ENCODE data around the gene GDPD4.

Gene GDPD4

DNA sequence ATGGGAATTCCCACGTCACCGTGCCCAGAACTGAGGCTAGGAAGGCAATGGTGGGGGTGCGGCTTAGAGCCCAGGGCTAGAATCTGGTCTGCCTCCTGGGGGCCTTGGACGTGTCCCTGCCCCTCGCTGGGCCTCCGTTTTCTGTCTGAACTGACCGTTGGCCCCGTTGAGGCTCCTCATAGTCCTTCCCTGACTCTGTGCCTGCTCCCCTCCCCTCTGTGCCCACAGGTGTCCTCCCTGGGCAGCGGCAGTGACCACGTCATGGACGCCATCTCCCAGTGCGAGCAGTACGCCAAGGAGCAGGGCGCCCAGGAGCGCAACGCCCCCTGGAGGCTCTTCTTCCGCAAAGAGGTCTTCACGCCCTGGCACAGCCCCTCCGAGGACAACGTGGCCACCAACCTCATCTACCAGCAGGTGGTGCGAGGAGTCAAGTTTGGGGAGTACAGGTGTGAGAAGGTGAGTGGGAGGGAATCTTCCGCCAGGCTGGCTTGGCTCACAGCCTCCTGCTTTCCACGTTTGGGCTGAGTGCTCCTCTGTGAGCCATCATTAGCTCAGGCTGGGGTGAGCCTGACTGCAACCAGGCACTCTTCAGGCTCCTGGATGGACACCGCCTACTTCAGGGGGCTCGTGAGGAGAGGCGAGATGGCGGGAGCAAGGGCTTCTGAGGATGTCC lies 109.5 kb downstream of the GDPD4 start:
- peaks cover 2% of the 10 kb centered on the region for H3K36me3 ChIP-seq (ENCODE audit: control insufficient read depth, insufficient read depth, low read length)
- H3K4me1 ChIP-seq (ENCODE audit: control insufficient read depth, insufficient read depth, low read length): peaks cover 2% of the 10 kb centered on the region
- H3K4me3 ChIP-seq (ENCODE audit: low read depth, low read length): peak overlapping the region; percentile 37
- no peaks in the 10 kb centered on the region for H3K27me3 ChIP-seq (ENCODE audit: control insufficient read depth, insufficient read depth, low read length)
- H3K9ac ChIP-seq (ENCODE audit: low read depth, low read length): no peak overlapping the region
- H3K9me3 ChIP-seq (ENCODE audit: control insufficient read depth, insufficient read depth, low read length): no peaks in the 10 kb centered on the region

DNA sequence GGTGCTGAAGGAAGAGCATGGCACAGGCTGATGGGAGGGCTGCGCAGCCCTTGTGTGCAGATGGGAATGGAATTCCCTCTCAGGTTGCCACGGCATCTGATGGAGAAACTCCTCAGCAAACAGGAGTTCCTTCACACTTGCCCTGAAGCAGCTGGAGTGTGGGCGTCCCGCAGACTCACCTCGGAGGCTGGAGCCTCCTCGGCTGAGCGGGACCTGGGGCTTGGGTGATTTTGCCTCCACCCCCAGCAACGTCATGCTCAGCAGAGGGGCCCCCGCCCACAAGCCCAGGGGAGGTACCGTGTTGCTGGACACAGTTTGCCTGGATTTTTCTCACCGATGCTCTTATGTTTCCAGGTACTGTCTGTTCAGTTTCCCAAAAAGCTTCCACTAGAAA lies 110.1 kb downstream of the GDPD4 start:
- Histone ChIP-seq H3K4me1 (ENCODE audit: control insufficient read depth, insufficient read depth, low read length) (peaks cover 2% of the 10 kb centered on the region), H3K27me3 (ENCODE audit: control insufficient read depth, insufficient read depth, low read length) (no peaks in the 10 kb centered on the region), H3K9me3 (ENCODE audit: control insufficient read depth, insufficient read depth, low read length) (no peaks in the 10 kb centered on the region), H3K4me3 (ENCODE audit: low read depth, low read length) (peak overlapping the region; percentile 37), H3K9ac (ENCODE audit: low read depth, low read length) (no peak overlapping the region), H3K36me3 (ENCODE audit: control insufficient read depth, insufficient read depth, low read length) (peaks cover 2% of the 10 kb centered on the region)

DNA sequence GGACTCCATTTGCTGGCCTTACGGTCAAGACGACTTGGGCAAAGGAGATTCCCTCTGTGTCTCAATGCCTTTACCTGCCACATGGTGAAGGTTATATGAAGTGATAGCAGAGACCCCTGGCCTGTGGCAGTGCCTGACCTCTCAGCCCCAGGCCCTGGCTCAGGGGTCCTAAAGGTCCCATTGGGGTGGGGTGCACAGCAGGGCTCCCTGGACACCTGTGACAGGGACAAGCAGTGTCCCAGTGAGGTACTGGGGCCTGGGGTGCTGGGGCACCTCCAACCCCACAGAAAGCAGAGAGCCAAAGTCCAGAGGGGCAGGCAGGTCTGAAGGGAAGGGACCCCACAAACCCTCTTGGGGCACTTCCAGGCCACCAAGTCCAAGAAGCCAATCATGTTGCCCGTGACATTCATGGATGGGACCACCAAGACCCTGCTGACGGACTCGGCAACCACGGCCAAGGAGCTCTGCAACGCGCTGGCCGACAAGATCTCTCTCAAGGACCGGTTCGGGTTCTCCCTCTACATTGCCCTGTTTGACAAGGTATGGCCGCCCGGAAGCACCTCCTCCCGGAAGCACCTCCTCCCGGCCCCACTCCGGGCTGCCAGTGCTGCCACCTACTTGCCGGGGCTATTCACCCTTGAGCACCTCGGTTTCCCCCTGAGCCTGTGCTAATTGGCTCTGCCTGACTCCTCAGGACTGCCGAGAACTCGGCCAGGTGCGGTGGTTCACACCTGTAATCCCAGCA lies 111.0 kb downstream of the GDPD4 start:
- Histone ChIP-seq H3K9ac (ENCODE audit: low read depth, low read length) (no peak overlapping the region), H3K36me3 (ENCODE audit: control insufficient read depth, insufficient read depth, low read length) (peaks cover 2% of the 10 kb centered on the region), H3K4me1 (ENCODE audit: control insufficient read depth, insufficient read depth, low read length) (peaks cover 2% of the 10 kb centered on the region), H3K4me3 (ENCODE audit: low read depth, low read length) (no peak overlapping the region), H3K9me3 (ENCODE audit: control insufficient read depth, insufficient read depth, low read length) (no peaks in the 10 kb centered on the region), H3K27me3 (ENCODE audit: control insufficient read depth, insufficient read depth, low read length) (no peaks in the 10 kb centered on the region)

DNA sequence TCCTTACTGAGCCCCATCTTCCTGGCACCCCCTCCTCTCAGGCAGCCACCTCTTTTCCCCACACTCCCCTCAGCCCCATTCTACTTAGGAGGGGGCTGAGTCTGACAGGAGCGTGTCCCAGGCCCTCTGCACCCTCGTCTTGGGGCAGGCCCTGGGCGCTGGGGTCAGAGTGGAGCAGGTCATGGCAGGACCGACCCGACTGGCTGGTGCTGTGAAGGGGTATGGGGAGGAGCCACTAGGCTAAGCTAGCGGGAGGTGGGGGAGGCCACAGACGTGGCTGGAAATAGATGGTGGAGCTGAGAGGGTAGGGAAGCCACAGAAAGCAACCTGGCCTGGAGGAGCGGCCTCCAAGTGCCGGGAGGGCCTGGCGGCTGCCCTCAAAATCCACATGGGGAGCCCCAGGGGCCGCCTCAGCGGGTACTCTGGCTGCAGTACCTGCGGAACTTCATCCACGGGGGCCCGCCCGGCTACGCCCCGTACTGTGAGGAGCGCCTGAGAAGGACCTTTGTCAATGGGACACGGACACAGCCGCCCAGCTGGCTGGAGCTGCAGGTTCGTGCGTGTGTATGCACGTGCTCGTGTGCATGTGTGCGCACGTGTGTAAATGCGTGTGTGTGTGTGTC lies 111.8 kb downstream of the GDPD4 start:
- peaks cover 2% of the 10 kb centered on the region for H3K36me3 ChIP-seq (ENCODE audit: control insufficient read depth, insufficient read depth, low read length)
- no peaks in the 10 kb centered on the region for H3K9me3 ChIP-seq (ENCODE audit: control insufficient read depth, insufficient read depth, low read length)
- no peak overlapping the region for H3K4me3 ChIP-seq (ENCODE audit: low read depth, low read length)
- no peaks in the 10 kb centered on the region for H3K27me3 ChIP-seq (ENCODE audit: control insufficient read depth, insufficient read depth, low read length)
- H3K9ac ChIP-seq (ENCODE audit: low read depth, low read length): no peak overlapping the region
- peaks cover 2% of the 10 kb centered on the region for H3K4me1 ChIP-seq (ENCODE audit: control insufficient read depth, insufficient read depth, low read length)

DNA sequence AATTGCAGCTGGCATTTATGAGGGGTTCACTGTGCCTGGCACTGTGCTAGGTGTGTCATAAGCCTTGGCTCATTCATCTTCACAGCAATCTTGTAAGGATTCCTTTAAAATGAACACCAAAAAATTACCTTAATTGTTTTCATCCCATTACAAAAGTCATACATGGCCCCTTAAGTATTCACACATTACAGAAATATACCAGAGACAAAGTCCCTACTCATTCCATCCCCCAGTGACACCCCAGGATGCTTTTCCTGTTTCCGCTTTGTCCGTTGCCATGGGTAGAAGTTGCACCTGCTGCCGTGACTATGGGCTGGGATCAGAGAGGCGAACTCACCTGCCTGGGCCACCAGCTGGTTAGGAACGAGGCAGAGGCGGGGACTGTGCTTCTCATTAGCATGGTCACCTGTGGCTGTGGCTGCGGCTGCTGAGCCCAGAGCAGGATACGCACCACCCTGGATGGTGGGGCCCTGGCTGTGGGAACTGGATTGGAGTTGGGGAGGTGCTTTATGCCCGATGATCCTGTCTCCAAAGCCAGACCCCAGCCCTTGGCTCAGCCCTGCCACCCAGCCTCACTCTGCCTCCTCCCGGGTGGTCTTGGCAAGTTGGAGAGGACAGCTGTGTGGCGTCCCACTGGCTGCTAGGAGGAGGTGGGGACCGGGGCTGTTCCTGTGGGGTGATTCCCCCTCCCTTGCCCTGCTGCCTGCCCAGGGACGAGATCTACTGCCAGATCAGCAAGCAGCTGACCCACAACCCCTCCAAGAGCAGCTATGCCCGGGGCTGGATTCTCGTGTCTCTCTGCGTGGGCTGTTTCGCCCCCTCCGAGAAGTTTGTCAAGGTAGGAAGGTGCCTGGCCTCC lies 112.6 kb downstream of the GDPD4 start:
- Histone ChIP-seq H3K4me1 (ENCODE audit: control insufficient read depth, insufficient read depth, low read length) (peaks cover 2% of the 10 kb centered on the region), H3K9me3 (ENCODE audit: control insufficient read depth, insufficient read depth, low read length) (no peaks in the 10 kb centered on the region), H3K9ac (ENCODE audit: low read depth, low read length) (no peak overlapping the region), H3K4me3 (ENCODE audit: low read depth, low read length) (no peak overlapping the region), H3K36me3 (ENCODE audit: control insufficient read depth, insufficient read depth, low read length) (peaks cover under 1% of the 10 kb centered on the region), H3K27me3 (ENCODE audit: control insufficient read depth, insufficient read depth, low read length) (no peaks in the 10 kb centered on the region)

DNA sequence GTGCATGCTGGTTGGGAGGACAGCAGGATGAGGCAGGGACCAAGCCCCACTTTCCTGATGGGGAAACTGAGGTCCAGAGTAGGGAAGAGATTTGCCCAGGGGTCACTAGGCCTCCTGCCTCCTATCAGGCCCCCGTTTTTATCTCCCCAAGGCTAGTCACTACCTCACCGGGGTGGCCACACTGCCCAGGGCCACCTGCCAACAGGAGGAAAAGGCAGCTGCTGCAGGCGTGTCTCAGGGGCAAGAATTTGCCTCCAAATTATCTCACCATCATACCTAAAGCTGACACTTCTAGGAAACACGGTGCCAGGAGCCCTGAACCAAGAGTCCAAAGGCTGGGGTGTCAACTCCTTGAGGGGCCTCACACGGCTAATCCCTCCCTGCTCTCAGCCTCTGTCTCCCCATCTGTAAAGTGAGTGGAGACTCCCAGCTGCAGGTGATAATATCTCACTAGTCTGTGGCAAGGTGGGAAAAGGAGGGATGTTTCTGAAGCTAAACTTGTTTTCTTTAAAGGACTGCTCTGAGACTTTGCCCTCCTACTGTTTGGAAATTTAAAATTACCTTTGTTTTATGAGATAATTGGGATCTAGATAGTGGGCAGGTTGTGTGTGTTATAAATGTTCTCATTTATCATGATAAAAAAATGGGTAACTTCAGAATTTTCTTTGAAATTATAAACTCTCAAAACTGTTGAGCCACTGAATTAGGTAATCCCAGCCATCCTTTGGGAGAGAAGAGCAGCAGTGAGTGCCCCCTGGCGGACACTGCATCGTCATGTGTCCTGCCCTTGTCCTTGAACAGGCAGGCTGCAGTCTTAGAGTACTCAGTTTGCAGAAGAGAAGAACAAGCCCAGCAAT lies 113.5 kb downstream of the GDPD4 start:
- Histone ChIP-seq H3K36me3 (ENCODE audit: control insufficient read depth, insufficient read depth, low read length) (no peaks in the 10 kb centered on the region), H3K4me1 (ENCODE audit: control insufficient read depth, insufficient read depth, low read length) (peaks cover 2% of the 10 kb centered on the region), H3K9ac (ENCODE audit: low read depth, low read length) (no peak overlapping the region), H3K27me3 (ENCODE audit: control insufficient read depth, insufficient read depth, low read length) (no peaks in the 10 kb centered on the region), H3K9me3 (ENCODE audit: control insufficient read depth, insufficient read depth, low read length) (no peaks in the 10 kb centered on the region), H3K4me3 (ENCODE audit: low read depth, low read length) (no peak overlapping the region)

DNA sequence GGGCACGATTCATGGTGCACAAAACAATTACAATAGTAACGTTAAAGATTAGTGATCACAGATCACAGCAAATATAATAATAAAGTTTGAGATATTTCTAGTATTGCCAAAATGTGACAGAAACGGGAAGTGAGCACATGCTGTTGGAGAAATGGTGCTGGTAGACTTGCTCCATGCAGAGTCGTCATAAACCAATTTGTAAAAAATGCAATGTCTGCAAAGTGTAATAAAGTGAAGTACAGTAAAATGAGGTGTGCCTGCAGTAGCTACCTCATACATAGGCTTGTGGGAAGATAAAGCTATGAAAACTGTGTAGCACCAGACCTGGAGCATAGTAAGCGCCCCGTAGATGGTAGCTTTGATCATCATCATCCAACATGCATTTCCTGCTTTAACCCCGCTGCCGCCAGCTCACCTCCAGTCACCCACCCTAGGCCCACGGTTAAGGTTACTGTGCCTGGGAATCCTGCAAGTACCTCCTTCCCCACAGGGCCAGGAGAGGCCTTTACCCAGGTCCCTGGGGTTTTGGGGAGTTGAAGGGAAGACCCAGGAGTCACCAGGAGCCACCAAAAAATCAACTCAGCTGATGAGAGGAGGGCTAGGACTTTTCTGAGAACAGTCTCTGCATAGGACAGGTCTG lies 114.3 kb downstream of the GDPD4 start:
- Histone ChIP-seq H3K4me1 (ENCODE audit: control insufficient read depth, insufficient read depth, low read length) (peaks cover 2% of the 10 kb centered on the region), H3K36me3 (ENCODE audit: control insufficient read depth, insufficient read depth, low read length) (no peaks in the 10 kb centered on the region), H3K9me3 (ENCODE audit: control insufficient read depth, insufficient read depth, low read length) (no peaks in the 10 kb centered on the region), H3K9ac (ENCODE audit: low read depth, low read length) (no peak overlapping the region), H3K27me3 (ENCODE audit: control insufficient read depth, insufficient read depth, low read length) (no peaks in the 10 kb centered on the region), H3K4me3 (ENCODE audit: low read depth, low read length) (no peak overlapping the region)

DNA sequence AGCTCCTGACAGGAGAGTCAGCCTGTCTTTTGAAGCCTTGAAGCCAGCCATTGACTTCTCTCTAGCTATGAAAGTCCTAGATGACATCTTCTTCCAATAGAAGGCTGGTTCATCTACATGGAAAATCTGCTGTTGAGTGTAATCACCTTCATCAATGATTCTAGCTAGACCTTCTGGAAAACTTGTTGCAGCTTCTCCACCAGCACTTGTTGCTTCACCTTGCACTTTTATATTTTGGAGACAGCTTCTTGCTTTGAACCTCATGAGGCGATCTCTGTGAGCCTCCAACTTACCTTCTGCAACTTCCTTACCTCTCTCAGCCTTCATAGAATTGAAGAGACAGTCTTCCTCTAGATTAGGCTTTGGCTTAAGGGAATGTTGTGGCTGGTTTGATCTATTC lies 115.2 kb downstream of the GDPD4 start:
- Histone ChIP-seq H3K36me3 (ENCODE audit: control insufficient read depth, insufficient read depth, low read length) (no peaks in the 10 kb centered on the region), H3K4me3 (ENCODE audit: low read depth, low read length) (no peak overlapping the region), H3K4me1 (ENCODE audit: control insufficient read depth, insufficient read depth, low read length) (peaks cover 2% of the 10 kb centered on the region), H3K9ac (ENCODE audit: low read depth, low read length) (no peak overlapping the region), H3K9me3 (ENCODE audit: control insufficient read depth, insufficient read depth, low read length) (no peaks in the 10 kb centered on the region), H3K27me3 (ENCODE audit: control insufficient read depth, insufficient read depth, low read length) (no peaks in the 10 kb centered on the region)

DNA sequence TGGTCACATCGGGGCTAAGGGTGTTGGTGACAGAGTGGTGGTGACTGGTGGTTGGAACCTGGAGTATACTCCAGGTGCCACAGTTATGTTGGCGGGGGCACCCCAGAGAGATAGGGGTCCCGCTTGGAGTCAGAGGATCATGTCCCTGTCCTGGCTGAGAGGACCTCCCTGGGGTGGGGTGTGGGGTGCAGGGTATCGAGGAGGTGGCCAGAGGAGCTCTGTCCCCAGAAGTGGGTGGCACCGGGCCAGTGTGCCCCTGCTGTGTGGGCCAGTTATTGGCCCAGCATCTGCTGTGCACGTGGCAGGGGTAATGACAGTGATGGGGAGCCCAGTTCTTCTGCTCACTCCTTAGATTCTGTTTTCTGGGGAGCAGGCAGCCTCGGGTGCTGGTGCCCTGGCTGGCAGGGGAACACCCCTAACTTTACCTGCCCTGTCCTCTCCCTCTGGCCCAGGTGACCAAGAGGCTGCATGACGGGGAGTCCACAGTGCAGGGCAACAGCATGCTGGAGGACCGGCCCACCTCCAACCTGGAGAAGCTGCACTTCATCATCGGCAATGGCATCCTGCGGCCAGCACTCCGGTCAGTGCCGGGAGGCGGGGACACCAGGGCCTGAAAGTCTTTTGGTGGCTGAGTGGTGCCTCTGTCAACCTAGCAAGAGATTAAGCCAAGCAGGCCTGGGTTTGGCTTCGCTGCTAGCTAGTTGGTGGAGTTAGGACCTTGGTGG lies 117.2 kb downstream of the GDPD4 start:
- Histone ChIP-seq H3K27me3 (ENCODE audit: control insufficient read depth, insufficient read depth, low read length) (no peaks in the 10 kb centered on the region), H3K4me1 (ENCODE audit: control insufficient read depth, insufficient read depth, low read length) (peaks cover 2% of the 10 kb centered on the region), H3K4me3 (ENCODE audit: low read depth, low read length) (no peak overlapping the region), H3K9ac (ENCODE audit: low read depth, low read length) (no peak overlapping the region), H3K9me3 (ENCODE audit: control insufficient read depth, insufficient read depth, low read length) (no peaks in the 10 kb centered on the region), H3K36me3 (ENCODE audit: control insufficient read depth, insufficient read depth, low read length) (no peaks in the 10 kb centered on the region)

DNA sequence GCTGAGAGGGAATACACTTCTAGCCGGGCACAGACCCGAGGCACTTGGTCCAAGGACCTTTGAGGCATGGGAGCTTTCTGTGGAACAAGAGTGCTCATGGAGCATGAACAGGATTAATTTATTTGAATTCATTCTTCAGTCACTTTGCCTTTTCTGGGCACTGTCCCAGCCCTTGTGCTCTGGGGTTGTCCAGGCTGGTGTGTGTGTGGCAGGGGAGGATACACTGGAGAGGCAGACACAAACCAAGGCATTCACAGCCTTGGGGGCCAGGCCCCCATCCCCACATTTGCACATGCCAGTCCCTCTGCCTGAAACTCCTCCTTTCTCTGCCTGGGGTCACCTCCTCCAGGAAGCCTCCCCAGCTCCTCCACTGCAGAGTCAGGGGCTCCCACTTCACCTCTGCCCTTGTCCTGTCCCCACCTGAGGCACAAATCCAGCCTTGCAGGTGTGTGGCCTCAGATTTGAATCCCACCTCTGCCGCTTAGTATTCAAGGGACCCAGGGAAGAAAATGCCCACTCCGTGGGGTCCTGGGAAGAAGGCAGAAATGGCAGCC lies 118.0 kb downstream of the GDPD4 start:
- Histone ChIP-seq H3K9me3 (ENCODE audit: control insufficient read depth, insufficient read depth, low read length) (no peaks in the 10 kb centered on the region), H3K27me3 (ENCODE audit: control insufficient read depth, insufficient read depth, low read length) (no peaks in the 10 kb centered on the region), H3K4me1 (ENCODE audit: control insufficient read depth, insufficient read depth, low read length) (peaks cover under 1% of the 10 kb centered on the region), H3K4me3 (ENCODE audit: low read depth, low read length) (no peak overlapping the region), H3K9ac (ENCODE audit: low read depth, low read length) (no peak overlapping the region), H3K36me3 (ENCODE audit: control insufficient read depth, insufficient read depth, low read length) (no peaks in the 10 kb centered on the region)

Measured in iPS-15b (cell line).